HL-60/S4 (cell line): ENCODE measurements around the gene C9orf85.
"Not testable (repeated sequence)": the region's sequence is repeated elsewhere in the genome, so short reads cannot be mapped to it uniquely, and the experiment has no call there.

Source experiments
- in situ Hi-C: fragments of 300-500 bp; cut with MboI; formaldehyde crosslinking; loops from 2 replicates; pipeline ENCODE4 v1.14.3; 2022; ENCODE audit warnings: low sequenced_read_pairs

The C9orf85 gene

GRCh38 chr9:71987471-71988371 is 76.3 kb downstream of the C9orf85 start:
- in situ Hi-C loops: no loop called here

- in situ Hi-C loops: no loop called here
Measured at GRCh38 chr9:71990466-71990865, 79.0 kb downstream of the C9orf85 start.

- in situ Hi-C loops: no loop called here
Measured at GRCh38 chr9:72005451-72005850, 94.0 kb downstream of the C9orf85 start.

GRCh38 chr9:72006501-72006900 is 95.1 kb downstream of the C9orf85 start:
- in situ Hi-C loops: no loop called here

GRCh38 chr9:72007726-72008125 is 96.3 kb downstream of the C9orf85 start:
- in situ Hi-C loops: not testable (repeated sequence)

GRCh38 chr9:72012646-72013045 is 101.2 kb downstream of the C9orf85 start:
- in situ Hi-C loops: no loop called here

GRCh38 chr9:72013292-72013760 is 101.9 kb downstream of the C9orf85 start:
- in situ Hi-C loops: no loop called here

GRCh38 chr9:72022841-72023240 is 111.4 kb downstream of the C9orf85 start:
- in situ Hi-C loops: loop anchor here (10.0 kb wide), 1 partner anchor 208 kb away; no protein-coding TSS in a partner anchor
